Effector memory CD8-positive, alpha-beta T cell (primary cell): Measurements from ENCODE around the gene LRRC4B.

Source experiments
- ATAC-seq: fragments of 150-1000 bp; cut with Tn5 transposase; replicated peaks from 2 replicates; pipeline ENCODE4 v1.10.0; 2021; ENCODE audit warnings: mild to moderate bottlenecking, moderate library complexity
- DNase-seq, 3 experiments: peaks; one replicate each; pipeline ENCODE4 v3.0.0; 2021
- H3K27ac Mint-ChIP-seq, 2 donors: one replicate each; pipeline ENCODE4 v1.8.0; 2022; ENCODE audit warnings: mild to moderate bottlenecking in 2 of 2, mixed read lengths in 2 of 2, moderate library complexity in 2 of 2
- H3K27me3 Mint-ChIP-seq, 2 donors: one replicate each; pipeline ENCODE4 v1.8.0; 2022; ENCODE audit warnings: mixed read lengths in 2 of 2
- H3K36me3 Mint-ChIP-seq: one replicate; pipeline ENCODE4 v1.8.0; 2022; ENCODE audit warnings: mild to moderate bottlenecking, moderate library complexity, mixed read lengths; ENCODE audit not compliant: insufficient read depth
- H3K4me1 Mint-ChIP-seq, 2 donors: one replicate each; pipeline ENCODE4 v1.8.0; 2022; ENCODE audit warnings: low read depth in 2 of 2, mixed read lengths in 2 of 2
- H3K4me3 Mint-ChIP-seq, 2 donors: one replicate each; pipeline ENCODE4 v1.8.0; 2022; ENCODE audit warnings: mild to moderate bottlenecking in 2 of 2, mixed read lengths in 2 of 2, moderate library complexity in 2 of 2
- H3K9me3 Mint-ChIP-seq, 2 donors: one replicate each; pipeline ENCODE4 v1.8.0; 2022; ENCODE audit warnings: mixed read lengths in 2 of 2

LRRC4B gene

DNA sequence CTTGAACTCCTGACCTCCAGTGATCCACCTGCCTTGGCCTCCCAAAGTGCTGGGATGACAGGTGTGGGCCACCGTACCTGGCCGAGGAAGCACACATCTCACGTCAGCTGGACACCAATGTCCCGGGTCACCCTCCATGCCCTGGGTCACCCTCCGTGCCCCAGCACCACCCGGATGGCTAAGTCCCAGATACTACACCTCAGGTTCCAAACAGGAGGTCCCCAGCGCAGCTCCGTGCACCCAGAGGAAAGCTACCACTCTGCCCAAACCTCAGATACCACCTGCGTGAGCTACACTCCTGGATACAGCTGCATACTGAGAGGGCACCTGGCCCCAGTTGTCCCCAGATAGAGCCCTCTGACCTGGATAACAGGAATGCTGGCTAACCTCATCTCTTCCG lies 14.0 kb downstream of the LRRC4B start:
- no peak overlapping the region for H3K27ac Mint-ChIP-seq
- DNase-seq: no peak
- H3K4me3 Mint-ChIP-seq: no peak overlapping the region
- peaks cover 4 to 10% of the 10 kb centered on the region in 2 donors for H3K4me1 Mint-ChIP-seq
- peaks cover 59 to 99% of the 10 kb centered on the region in 2 donors for H3K27me3 Mint-ChIP-seq
- no peak for ATAC-seq
- H3K9me3 Mint-ChIP-seq: no peaks in the 10 kb centered on the region
- no peaks in the 10 kb centered on the region for H3K36me3 Mint-ChIP-seq

- peaks cover 52 to 94% of the 10 kb centered on the region in 2 donors for H3K27me3 Mint-ChIP-seq
- no peaks in the 10 kb centered on the region for H3K9me3 Mint-ChIP-seq
- H3K27ac Mint-ChIP-seq: no peak overlapping the region
- no peaks in the 10 kb centered on the region for H3K36me3 Mint-ChIP-seq
- no peak for ATAC-seq
- H3K4me1 Mint-ChIP-seq: peaks cover 4 to 10% of the 10 kb centered on the region in 2 donors
- no peak overlapping the region for H3K4me3 Mint-ChIP-seq
- DNase-seq: no peak
Measured at GRCh38 chr19:50553134-50553703, 15.0 kb downstream of the LRRC4B start.

GRCh38 chr19:50552540-50552939 lies 15.7 kb downstream of the LRRC4B start:
- peaks cover 4 to 10% of the 10 kb centered on the region in 2 donors for H3K4me1 Mint-ChIP-seq
- no peaks in the 10 kb centered on the region for H3K36me3 Mint-ChIP-seq
- peaks cover 52 to 91% of the 10 kb centered on the region in 2 donors for H3K27me3 Mint-ChIP-seq
- no peak for DNase-seq
- no peaks in the 10 kb centered on the region for H3K9me3 Mint-ChIP-seq
- no peak overlapping the region for H3K27ac Mint-ChIP-seq
- no peak overlapping the region for H3K4me3 Mint-ChIP-seq
- ATAC-seq: no peak

DNA sequence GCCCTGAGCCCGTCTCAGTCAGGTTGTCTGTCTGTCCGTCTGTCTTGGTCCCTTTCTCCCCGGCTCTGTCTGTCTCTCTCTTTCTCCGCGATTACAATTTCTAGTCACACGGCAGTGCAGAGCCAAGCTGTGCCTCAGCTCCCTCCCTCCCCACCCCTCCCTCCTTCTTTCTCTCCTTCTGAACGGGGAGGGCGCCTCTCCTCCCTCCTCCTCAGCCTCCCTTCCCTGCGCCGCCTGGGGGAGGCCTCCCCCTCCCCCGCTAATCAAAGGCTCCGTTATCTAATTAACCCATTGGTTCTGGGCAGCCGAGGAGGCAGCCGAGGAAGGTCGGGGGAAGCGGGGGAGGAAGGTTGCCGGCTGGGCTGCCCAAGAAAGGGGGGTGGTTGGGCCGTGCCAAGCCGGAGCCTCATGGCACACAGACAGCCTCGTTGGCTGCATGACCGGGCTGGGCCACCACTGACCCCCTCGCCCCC lies 16.5 kb downstream of the LRRC4B start:
- Mint-ChIP-seq H3K4me1 (peaks cover 4 to 10% of the 10 kb centered on the region in 2 donors), H3K27ac (no peak overlapping the region), H3K36me3 (no peaks in the 10 kb centered on the region), H3K27me3 (peaks cover 52 to 91% of the 10 kb centered on the region in 2 donors), H3K9me3 (no peaks in the 10 kb centered on the region), H3K4me3 (no peak overlapping the region)
- DNase-seq (no peak), ATAC-seq (no peak)

- ATAC-seq: no peak
- no peak overlapping the region for H3K27ac Mint-ChIP-seq
- H3K4me3 Mint-ChIP-seq: no peak overlapping the region
- peaks cover 46 to 89% of the 10 kb centered on the region in 2 donors for H3K27me3 Mint-ChIP-seq
- H3K9me3 Mint-ChIP-seq: no peaks in the 10 kb centered on the region
- no peaks in the 10 kb centered on the region for H3K36me3 Mint-ChIP-seq
- no peak for DNase-seq
- H3K4me1 Mint-ChIP-seq: peaks cover 0 to 7% of the 10 kb centered on the region in 2 donors
Measured at GRCh38 chr19:50551034-50551714, 17.1 kb downstream of the LRRC4B start.

DNA sequence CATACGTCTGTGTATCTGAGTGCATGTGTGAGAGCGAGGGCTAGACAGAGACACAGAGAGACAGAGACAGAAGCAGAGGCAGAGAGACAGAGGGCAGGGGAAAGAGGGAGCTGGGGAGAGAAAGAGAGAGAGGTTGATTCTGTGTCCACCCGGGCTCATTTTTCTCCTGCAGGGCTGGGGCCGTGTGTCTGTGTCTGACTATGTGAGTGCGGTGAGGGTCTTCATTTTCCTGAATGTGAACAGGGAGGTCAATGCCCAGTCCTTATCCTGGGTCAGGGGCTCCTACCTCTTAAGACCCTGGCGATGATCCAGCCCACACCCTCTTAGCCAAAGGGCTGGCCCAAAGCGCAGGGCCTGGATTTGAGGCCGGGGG lies 17.7 kb downstream of the LRRC4B start:
- no peaks in the 10 kb centered on the region for H3K36me3 Mint-ChIP-seq
- no peak for ATAC-seq
- H3K9me3 Mint-ChIP-seq: no peaks in the 10 kb centered on the region
- peaks cover 0 to 7% of the 10 kb centered on the region in 2 donors for H3K4me1 Mint-ChIP-seq
- H3K27ac Mint-ChIP-seq: no peak overlapping the region
- no peak overlapping the region for H3K4me3 Mint-ChIP-seq
- H3K27me3 Mint-ChIP-seq: peaks cover 44 to 83% of the 10 kb centered on the region in 2 donors
- no peak for DNase-seq

DNA sequence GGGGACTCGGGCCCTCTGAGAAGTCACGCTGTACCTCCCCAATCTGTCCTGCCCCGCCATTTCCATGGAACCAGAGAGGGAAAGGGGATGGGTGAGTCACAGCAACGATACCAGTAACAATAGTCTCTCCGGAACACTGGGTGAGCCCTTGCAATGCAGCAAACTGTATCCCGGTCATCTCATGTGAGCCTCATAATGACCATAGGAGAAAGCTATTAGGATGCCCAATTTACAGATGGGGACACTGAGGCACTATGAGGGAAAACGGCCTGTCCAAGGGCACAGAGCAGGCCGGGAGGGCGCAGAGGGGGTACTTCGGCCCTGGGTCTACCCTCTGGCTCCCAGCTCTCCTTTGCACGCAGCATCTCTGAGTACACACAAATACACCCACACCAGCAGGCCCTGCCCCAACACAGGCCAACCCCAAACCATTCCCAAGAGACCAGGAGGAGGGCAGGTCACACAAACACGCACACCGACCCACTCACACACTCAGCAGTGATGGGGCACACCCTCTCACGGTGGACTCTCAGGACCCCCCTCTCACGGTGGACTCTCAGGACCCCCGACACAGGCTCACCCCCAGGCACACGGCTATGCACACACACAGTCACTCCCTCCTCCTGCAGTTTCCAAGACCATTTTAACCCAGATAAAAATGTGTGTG lies 18.2 kb downstream of the LRRC4B start:
- Mint-ChIP-seq H3K27ac (no peak overlapping the region), H3K36me3 (no peaks in the 10 kb centered on the region), H3K27me3 (peaks cover 39 to 78% of the 10 kb centered on the region in 2 donors), H3K4me1 (peaks cover 0 to 3% of the 10 kb centered on the region in 2 donors), H3K4me3 (no peak overlapping the region), H3K9me3 (no peaks in the 10 kb centered on the region)
- DNase-seq: no peak
- ATAC-seq: no peak

DNA sequence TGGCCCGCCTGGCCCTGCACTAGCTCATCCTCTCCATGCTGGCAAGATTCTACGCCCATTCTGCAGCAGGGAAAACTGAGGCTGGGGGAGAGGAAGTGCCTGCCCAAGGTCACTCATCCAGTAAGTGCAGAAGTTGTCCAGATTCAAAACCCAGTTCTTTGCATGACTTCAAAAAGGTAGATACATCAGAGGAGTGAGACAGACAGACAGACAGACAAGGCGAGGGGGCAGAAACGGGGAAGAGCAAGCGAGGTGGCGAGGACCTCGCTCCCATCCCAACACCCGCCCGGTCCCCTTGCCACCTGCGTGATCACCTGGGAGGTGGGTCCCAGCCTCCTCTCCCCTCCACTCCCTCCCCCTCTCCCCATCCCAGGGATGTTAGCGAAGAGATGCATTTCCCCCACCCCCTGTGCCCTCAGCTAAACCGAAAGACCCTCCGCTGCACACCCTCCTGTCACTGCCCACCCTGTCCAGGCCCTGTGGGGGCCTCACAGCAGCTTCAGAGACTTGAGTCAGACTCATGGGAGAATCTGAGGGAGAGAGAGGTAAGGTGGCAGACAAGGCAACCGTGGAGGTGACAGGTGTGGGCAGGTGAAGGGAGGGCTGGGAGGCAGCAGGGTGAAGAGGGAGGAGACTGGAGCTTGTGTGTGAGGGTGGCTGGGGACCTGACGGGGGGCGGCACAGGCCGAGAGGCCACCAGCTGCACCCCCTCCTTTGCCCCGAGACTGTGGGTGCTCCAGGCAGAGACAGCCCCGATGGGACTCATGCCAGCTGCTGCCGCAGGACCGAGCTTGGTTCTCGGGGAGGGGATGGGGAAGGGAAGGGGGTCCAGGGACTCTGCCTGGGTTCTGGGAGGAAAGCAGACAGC lies 18.9 kb downstream of the LRRC4B start:
- no peak overlapping the region for H3K4me3 Mint-ChIP-seq
- no peaks in the 10 kb centered on the region for H3K36me3 Mint-ChIP-seq
- no peak overlapping the region for H3K27ac Mint-ChIP-seq
- H3K9me3 Mint-ChIP-seq: no peaks in the 10 kb centered on the region
- peaks cover 0 to 3% of the 10 kb centered on the region in 2 donors for H3K4me1 Mint-ChIP-seq
- ATAC-seq (no peak), DNase-seq (no peak)
- peaks cover 31 to 70% of the 10 kb centered on the region in 2 donors for H3K27me3 Mint-ChIP-seq

DNA sequence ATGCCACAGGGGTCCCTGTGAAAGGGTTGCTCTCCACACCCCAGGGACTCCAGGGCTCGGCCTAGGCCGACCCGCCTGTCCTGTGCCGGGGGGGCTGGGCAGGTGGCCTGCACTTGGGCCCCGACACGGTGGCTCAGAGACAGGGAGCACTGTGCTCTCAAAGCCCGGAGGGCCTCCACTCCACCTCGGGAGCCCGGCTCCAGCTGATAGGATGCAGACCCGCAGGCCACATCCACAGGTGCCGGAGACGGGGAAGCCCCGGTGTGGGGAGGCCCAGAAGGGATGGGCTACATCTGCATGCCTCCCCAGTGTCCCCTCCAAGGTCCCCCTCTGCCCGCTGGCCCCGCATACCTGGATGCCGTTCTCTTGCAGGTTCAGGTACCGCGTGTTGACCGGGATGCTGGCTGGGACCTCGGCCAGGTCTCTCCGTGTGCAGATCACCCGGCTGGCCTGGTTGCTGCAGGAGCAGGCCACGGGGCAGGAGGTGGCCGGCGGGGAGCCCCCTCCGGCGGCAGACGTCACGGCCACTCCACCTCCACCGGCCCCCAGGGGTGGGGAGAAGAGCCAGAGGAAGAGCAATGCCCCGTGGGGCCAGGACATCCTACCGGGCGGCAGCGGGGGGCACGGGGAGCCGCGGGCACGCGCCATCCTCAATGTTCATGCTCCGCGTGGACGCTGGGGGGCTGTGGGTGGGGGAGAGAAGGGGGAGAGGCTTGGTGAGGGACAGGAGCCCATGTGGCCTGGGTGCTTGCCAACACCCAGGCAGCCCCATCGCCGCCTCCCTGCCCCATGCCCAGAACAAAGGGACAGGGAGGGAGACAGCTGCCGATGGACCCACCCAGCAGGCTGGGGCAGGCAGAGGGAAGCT lies 19.8 kb downstream of the LRRC4B start:
- Mint-ChIP-seq H3K27me3 (peaks cover 23 to 62% of the 10 kb centered on the region in 2 donors), H3K4me3 (no peak overlapping the region), H3K4me1 (peaks cover 0 to 3% of the 10 kb centered on the region in 2 donors), H3K36me3 (no peaks in the 10 kb centered on the region), H3K9me3 (no peaks in the 10 kb centered on the region), H3K27ac (no peak overlapping the region)
- DNase-seq (no peak), ATAC-seq (no peak)

DNA sequence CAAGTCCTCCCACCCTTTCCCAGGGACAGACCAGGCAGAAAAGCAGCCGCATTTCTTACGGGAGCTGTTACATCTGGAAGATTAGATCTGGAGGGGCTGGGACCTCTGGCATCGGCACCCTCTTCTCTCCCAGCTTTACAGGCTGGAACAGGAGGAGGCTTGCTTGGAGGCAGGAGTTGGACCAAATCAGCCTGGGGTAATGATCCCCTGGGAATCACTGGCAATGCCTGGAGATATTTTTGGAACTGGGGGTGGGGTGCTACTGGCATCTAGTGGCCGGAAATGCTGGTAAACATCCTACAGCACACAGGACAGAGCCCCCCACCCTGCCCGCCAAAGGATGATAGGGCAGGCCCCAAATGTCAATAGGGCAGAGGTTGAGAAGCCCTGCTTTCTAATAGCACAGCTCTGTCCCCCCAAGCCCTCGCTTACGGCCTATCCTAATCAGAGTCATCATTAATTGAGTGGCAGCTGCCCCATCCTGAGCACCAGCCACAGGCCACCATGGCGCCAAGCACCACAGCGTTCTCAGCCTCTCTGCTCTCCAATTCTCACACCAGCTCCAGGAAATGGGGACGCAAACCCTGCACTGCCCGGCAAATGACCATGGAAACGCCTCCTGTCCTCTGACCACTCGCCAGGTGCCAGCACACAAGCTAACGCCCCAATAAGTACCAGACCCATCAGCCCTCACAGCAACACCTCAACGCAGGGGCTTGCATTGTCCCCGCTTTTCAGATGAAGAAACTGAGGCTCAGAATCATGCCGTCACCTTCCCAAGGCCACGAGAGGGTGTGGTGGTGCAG lies 20.6 kb downstream of the LRRC4B start:
- Mint-ChIP-seq H3K36me3 (no peaks in the 10 kb centered on the region), H3K27me3 (peaks cover 14 to 53% of the 10 kb centered on the region in 2 donors), H3K9me3 (no peaks in the 10 kb centered on the region), H3K4me1 (peaks cover 0 to 3% of the 10 kb centered on the region in 2 donors), H3K27ac (no peak overlapping the region), H3K4me3 (no peak overlapping the region)
- DNase-seq (no peak), ATAC-seq (no peak)

DNA sequence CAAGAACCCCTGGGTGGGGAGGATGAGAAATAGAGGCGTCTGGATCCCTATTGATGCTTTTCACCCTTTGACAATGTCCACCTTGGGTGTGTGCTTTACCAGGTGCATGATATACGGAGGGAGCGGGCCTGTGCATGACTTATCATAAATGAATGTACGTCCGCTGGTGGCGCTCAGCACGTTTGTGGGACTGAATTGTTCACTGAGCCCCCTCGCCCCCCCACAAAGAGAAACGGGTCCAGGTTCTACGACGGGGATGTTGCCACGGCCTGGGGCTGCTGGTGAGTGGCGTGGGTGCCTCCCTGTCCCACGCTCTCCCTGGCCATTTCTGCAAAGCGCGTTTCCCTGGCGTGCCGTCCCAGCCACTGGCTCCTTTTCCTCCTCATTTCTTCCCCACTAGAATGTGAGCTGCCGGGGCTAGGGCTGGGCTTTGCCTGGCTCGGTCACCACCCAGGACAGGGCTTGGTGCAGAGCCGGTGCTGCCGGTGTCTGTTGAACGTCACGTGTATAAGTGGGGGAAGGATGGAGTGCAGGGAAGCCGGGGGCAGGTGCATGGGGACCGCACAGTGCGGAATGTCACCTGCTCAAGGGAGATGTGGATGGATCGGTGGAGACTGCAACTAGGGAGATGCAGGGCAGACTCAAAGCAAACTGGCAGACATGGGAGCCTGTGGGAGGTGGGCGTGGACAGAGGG lies 21.6 kb downstream of the LRRC4B start:
- no peak for ATAC-seq
- Mint-ChIP-seq H3K27ac (no peak overlapping the region), H3K27me3 (peaks cover 5 to 52% of the 10 kb centered on the region in 2 donors), H3K4me3 (no peak overlapping the region), H3K4me1 (peaks cover 0 to 3% of the 10 kb centered on the region in 2 donors), H3K9me3 (no peaks in the 10 kb centered on the region), H3K36me3 (no peaks in the 10 kb centered on the region)
- no peak for DNase-seq
